ENCODE results near the gene MMD.

The MMD gene

DNA sequence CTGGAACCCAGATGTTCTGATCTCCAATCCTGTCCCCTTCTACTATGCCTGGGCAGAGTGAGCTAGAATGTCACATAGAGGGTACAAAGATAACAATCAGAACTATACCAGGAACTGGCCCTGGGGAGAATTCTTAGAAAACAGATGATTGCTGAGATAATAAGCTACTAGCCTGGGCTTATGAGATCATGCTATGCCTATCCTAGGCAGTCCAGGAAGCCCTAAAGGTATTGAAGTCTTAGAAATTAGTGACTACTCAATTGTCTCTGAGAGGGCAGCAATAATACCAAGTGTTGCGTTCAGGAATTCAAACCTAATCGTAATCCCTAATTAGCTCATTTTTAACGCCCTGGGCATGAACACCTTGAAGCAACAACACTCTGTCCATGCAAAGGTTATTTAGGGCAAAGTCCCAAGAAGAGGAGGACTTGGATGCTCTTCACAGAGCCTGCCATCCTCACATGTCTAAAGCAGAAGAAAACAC is 77.1 kb downstream of the MMD start:
- no peak for DNase-seq

DNA sequence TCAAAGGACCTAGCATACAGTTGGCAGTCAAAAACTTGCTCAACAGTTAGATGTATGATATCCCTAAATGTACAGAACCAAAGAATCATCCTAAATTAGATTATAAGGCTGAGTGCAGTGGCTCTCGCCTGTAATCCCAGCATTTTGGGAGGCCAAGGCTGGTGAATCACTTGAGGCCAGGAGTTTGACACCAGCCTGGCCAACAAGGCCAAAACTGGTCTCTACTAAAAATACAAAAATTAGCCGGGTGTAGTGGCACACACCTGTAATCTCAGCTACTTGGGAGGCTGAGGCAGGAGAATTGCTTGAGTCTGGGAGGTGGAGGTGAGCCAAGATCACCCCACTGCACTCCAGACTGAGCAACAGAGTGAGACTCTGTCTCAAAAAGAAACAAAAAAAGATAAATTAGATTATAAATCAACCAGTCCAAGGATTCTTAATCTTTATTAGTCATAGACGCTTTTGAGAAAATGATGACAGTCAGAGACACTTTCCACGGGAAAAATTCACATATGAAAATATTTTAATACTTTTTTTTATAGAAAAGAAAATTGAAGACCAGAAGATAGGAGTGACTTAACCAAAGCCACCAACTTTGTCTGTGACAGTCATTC is 77.6 kb downstream of the MMD start:
- no peak for DNase-seq

DNA sequence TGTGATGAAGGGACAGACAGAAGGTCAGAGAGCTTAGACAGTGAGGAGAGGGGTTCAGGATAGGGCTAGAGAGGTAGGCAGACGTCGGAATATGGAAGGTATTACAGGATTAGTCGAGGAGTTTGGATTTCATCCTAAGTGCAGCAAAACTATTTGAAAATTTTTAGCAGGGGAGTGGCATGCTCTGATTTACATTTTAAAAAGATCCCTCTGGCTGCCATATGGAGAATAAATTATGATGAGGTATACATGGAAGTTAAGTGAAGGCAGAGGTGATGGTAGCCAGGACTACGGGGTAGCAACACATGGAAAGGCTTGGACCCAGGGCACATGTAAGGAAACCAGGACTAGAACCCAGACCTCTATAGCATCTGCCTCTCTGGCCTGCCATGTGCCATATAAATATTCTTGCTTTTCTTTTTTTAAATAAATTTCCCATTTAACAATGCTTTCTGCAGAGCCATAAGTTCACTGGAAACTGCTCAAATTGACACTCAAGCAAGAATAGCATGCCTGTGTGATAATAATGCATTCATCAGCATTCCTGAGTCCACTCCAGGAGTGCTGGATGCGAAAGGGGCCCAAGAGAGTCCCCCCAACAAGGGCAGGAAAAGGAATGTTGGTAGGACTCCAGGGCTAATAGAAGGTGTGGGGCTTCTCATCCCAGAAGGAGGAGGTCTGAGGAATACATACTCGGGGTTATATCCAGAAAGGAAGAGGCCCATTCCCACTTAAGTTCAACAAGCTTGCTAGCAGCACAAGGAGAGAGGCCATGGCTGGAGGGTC is 78.6 kb downstream of the MMD start:
- DNase-seq: no peak

All from MV-4-11 (cell line).